ENCODE measurements around the gene CTDSP2. TPM values are rescaled to one million over a fixed set of nuclear protein-coding genes. Genes with fewer than 3 reads are reported as not detected.
A peak's percentile ranks its signal among the peaks of the same experiment; 100 is the strongest.

The CTDSP2 gene
- total RNA-seq, 2 donors from 2014 or later, result 67.6 to 105 TPM

DNA sequence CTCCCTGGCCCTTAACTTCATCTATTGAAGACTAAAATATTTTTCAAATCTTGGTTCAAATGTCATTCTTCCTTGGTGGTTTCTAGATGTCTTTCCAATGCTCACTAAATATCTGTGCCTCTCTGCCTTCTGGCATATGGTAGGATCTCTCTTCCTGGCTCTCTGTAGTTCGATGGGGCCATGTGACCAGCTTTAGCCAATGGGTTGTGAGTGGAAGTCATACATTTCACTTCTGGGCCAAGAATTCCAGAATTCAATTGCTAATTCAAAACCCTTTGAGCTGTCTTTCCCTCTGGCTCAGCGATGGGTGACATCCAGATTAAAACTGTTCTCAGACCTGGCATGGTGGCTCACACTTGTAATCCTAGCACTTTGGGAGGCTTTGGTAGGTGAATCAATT is 25.8 kb upstream of the CTDSP2 start:
- no peak overlapping the region for H3K4me3 ChIP-seq
- H3K27me3 ChIP-seq, result no peaks in the 10 kb centered on the region
- H3K4me1 ChIP-seq, result peaks cover 0 to 26% of the 10 kb centered on the region in 2 donors
- no peak for DNase-seq (ENCODE audit: low spot score)
- no peaks in the 10 kb centered on the region for H3K36me3 ChIP-seq
- no peaks in the 10 kb centered on the region for H3K9me3 ChIP-seq
- TF ChIP-seq, protein P1, sequence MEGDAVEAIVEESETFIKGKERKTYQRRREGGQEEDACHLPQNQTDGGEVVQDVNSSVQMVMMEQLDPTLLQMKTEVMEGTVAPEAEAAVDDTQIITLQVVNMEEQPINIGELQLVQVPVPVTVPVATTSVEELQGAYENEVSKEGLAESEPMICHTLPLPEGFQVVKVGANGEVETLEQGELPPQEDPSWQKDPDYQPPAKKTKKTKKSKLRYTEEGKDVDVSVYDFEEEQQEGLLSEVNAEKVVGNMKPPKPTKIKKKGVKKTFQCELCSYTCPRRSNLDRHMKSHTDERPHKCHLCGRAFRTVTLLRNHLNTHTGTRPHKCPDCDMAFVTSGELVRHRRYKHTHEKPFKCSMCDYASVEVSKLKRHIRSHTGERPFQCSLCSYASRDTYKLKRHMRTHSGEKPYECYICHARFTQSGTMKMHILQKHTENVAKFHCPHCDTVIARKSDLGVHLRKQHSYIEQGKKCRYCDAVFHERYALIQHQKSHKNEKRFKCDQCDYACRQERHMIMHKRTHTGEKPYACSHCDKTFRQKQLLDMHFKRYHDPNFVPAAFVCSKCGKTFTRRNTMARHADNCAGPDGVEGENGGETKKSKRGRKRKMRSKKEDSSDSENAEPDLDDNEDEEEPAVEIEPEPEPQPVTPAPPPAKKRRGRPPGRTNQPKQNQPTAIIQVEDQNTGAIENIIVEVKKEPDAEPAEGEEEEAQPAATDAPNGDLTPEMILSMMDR (IDR thresholded peaks at IDR 0.05), result no peak
- no peak overlapping the region for H3K27ac ChIP-seq

DNA sequence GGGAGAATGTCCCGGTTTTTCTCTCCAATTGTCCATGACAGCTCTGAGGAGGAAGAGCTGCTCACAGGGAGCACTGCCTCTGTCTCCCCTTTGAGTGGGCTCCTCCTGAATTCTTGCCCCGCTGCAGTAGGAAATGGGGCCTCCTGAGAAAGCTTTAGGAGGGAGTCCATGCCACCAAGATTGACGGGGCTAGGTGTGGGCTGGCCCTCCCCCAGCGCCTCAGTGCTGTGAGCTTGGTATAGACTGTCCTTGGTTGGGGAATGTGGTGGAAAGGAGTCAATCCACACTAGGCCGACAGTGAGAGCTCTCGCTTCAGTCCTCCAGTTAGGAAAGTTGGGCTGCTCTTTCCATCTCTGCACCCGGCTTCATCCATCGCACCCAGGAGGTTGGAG is 23.4 kb upstream of the CTDSP2 start:
- Histone ChIP-seq H3K4me1 (peaks cover 0 to 30% of the 10 kb centered on the region in 2 donors), H3K9me3 (no peaks in the 10 kb centered on the region), H3K4me3 (no peak overlapping the region), H3K27me3 (no peaks in the 10 kb centered on the region), H3K27ac (peak overlapping the region in 1 of 2 donors; percentile 79), H3K36me3 (no peaks in the 10 kb centered on the region)
- DNase-seq (ENCODE audit: low spot score), result no peak
- TF ChIP-seq, protein P1 (IDR thresholded peaks at IDR 0.05), result no peak

GRCh38 chr12:57869298-57869926 is 22.9 kb upstream of the CTDSP2 start:
- Histone ChIP-seq H3K27ac (peak overlapping the region; percentile 60 to 79), H3K9me3 (no peaks in the 10 kb centered on the region), H3K4me3 (no peak overlapping the region), H3K36me3 (no peaks in the 10 kb centered on the region), H3K27me3 (no peaks in the 10 kb centered on the region), H3K4me1 (peaks cover 0 to 30% of the 10 kb centered on the region in 2 donors)
- DNase-seq (ENCODE audit: low spot score), result peak; percentile 73
- TF ChIP-seq, protein P1 (IDR thresholded peaks at IDR 0.05), result no peak

- H3K27me3 ChIP-seq, result no peaks in the 10 kb centered on the region
- no peaks in the 10 kb centered on the region for H3K36me3 ChIP-seq
- H3K4me3 ChIP-seq, result no peak overlapping the region
- peak overlapping the region; percentile 60 to 79 for H3K27ac ChIP-seq
- peak; percentile 78 for DNase-seq (ENCODE audit: low spot score)
- TF ChIP-seq, protein P1 (IDR thresholded peaks at IDR 0.05), result no peak
- H3K4me1 ChIP-seq, result peaks cover 0 to 30% of the 10 kb centered on the region in 2 donors
- no peaks in the 10 kb centered on the region for H3K9me3 ChIP-seq
These were observed 22.3 kb upstream of the CTDSP2 start for GRCh38 chr12:57868851-57869268.

DNA sequence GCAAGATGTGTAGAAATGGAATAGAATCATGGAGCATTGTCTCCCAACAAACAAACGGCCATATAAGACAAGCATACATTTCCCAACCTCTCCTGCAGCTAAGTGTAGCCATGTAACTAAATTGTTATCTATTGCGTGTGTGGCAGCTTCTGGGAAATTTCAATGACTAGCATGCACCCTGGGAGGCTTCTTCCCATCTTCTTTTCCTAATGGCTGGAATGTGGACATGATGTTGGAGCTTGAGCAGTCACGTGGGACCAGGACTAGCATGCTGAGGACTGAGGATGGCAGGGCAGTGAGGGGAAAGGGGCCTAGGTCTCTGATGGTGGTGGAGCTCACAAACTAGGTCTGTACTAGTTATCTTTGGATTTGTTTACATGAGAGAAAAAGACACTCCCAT is 21.7 kb upstream of the CTDSP2 start:
- TF ChIP-seq, protein P1 (IDR thresholded peaks at IDR 0.05), result no peak
- Histone ChIP-seq H3K4me3 (no peak overlapping the region), H3K4me1 (peaks cover 0 to 33% of the 10 kb centered on the region in 2 donors), H3K9me3 (no peaks in the 10 kb centered on the region), H3K36me3 (no peaks in the 10 kb centered on the region), H3K27me3 (no peaks in the 10 kb centered on the region), H3K27ac (peak overlapping the region; percentile 60 to 79)
- no peak for DNase-seq (ENCODE audit: low spot score)

Data from right atrium auricular region (tissue), 2 donors.